Natural killer cell treated with Interleukin-12 subunit alpha and Interleukin-12 subunit beta and Interleukin-15 and Interleukin-18, amount 100 ng/mL, for 72 hours (primary cell): ENCODE data around the gene KIRREL2. TPM values are rescaled to one million over a fixed set of nuclear protein-coding genes. Genes with fewer than 3 reads are reported as not detected.
A peak's percentile ranks its signal among the peaks of the same experiment; 100 is the strongest.
"Not testable (repeated sequence)": the region's sequence is repeated elsewhere in the genome, so short reads cannot be mapped to it uniquely, and the experiment has no call there.

Experiments used
- ATAC-seq, 2 donors: fragments of 150-1000 bp; cut with Tn5 transposase in 1 of 2; sonication (Bioruptor Pico), chemical (Tn5 transposase) in 1 of 2; 2 replicates each; pipeline ENCODE4 v1.10.0; 2021
- DNase-seq: peaks from one replicate; pipeline ENCODE4 v3.0.0; 2022; ENCODE audit warnings: low spot score
- H3K27ac Mint-ChIP-seq, 2 donors: 1 replicate in 1 of 2; 2 replicates in 1 of 2; pipeline ENCODE4 v1.8.0; 2022; ENCODE audit warnings: mixed read lengths in 2 of 2, mild to moderate bottlenecking in 1 of 2, moderate library complexity in 1 of 2
- H3K27me3 Mint-ChIP-seq, 2 donors: 1 replicate in 1 of 2; 2 replicates in 1 of 2; pipeline ENCODE4 v1.8.0; 2022; ENCODE audit warnings: mixed read lengths in 2 of 2
- H3K36me3 Mint-ChIP-seq: one replicate; pipeline ENCODE4 v1.8.0; 2022; ENCODE audit warnings: mixed read lengths
- H3K4me1 Mint-ChIP-seq, 2 donors: 1 replicate in 1 of 2; 2 replicates in 1 of 2; pipeline ENCODE4 v1.8.0; 2022; ENCODE audit warnings: low read depth in 2 of 2, mixed read lengths in 2 of 2, mild to moderate bottlenecking in 1 of 2
- H3K4me3 Mint-ChIP-seq: one replicate; pipeline ENCODE4 v1.8.0; 2022; ENCODE audit warnings: mixed read lengths
- H3K9me3 Mint-ChIP-seq: 2 replicates; pipeline ENCODE4 v1.8.0; 2022; ENCODE audit warnings: mixed read lengths
- total RNA-seq, 2 donors: library from RNA; stranded (reverse); gene quantifications; one replicate each; pipeline ENCODE4 v1.2.3, GENCODE V29; 2022

The KIRREL2 gene
- total RNA-seq, 2 donors from 2014 or later, result 1.3 to 2.2 TPM

- Mint-ChIP-seq H3K27ac (peak overlapping the region in 1 of 2 donors; percentile 43), H3K9me3 (no peaks in the 10 kb centered on the region), H3K27me3 (no peaks in the 10 kb centered on the region), H3K4me1 (peaks cover 12 to 20% of the 10 kb centered on the region in 2 donors), H3K4me3 (no peak overlapping the region), H3K36me3 (peaks cover 26% of the 10 kb centered on the region)
- no peak for DNase-seq
- ATAC-seq, result no peak
These were observed 31.7 kb downstream of the KIRREL2 start for GRCh38 chr19:35888398-35888797.

- ATAC-seq (peak in 1 of 2 donors; percentile 52), DNase-seq (no peak)
- Mint-ChIP-seq H3K9me3 (no peaks in the 10 kb centered on the region), H3K27me3 (no peaks in the 10 kb centered on the region), H3K27ac (no peak overlapping the region), H3K4me1 (peaks cover 12 to 20% of the 10 kb centered on the region in 2 donors), H3K4me3 (no peak overlapping the region), H3K36me3 (peaks cover 26% of the 10 kb centered on the region)
These were observed 32.8 kb downstream of the KIRREL2 start for GRCh38 chr19:35889370-35890112.

- no peaks in the 10 kb centered on the region for H3K27me3 Mint-ChIP-seq
- no peak overlapping the region for H3K4me3 Mint-ChIP-seq
- ATAC-seq, result peak in 1 of 2 donors; percentile 15
- no peak for DNase-seq
- H3K9me3 Mint-ChIP-seq, result no peaks in the 10 kb centered on the region
- peaks cover 26% of the 10 kb centered on the region for H3K36me3 Mint-ChIP-seq
- no peak overlapping the region for H3K27ac Mint-ChIP-seq
- peaks cover 12 to 20% of the 10 kb centered on the region in 2 donors for H3K4me1 Mint-ChIP-seq
These were observed 33.5 kb downstream of the KIRREL2 start for GRCh38 chr19:35890113-35890650.

- ATAC-seq, DNase-seq, H3K9me3 Mint-ChIP-seq, H3K4me3 Mint-ChIP-seq, H3K27me3 Mint-ChIP-seq, H3K27ac Mint-ChIP-seq: not testable (repeated sequence)
- Mint-ChIP-seq H3K4me1 (peaks cover 12 to 20% of the 10 kb centered on the region in 2 donors), H3K36me3 (peaks cover 32% of the 10 kb centered on the region)
These were observed 35.1 kb downstream of the KIRREL2 start for GRCh38 chr19:35891819-35892218.

GRCh38 chr19:35894342-35894741, 37.6 kb downstream of the KIRREL2 start:
- no peak overlapping the region for H3K4me3 Mint-ChIP-seq
- peaks cover 13 to 20% of the 10 kb centered on the region in 2 donors for H3K4me1 Mint-ChIP-seq
- no peaks in the 10 kb centered on the region for H3K27me3 Mint-ChIP-seq
- no peak for ATAC-seq
- peak; percentile 6 for DNase-seq
- H3K27ac Mint-ChIP-seq, result no peak overlapping the region
- peaks cover 19% of the 10 kb centered on the region for H3K36me3 Mint-ChIP-seq
- H3K9me3 Mint-ChIP-seq, result no peaks in the 10 kb centered on the region

GRCh38 chr19:35895911-35896642, 39.4 kb downstream of the KIRREL2 start:
- peaks cover 13 to 19% of the 10 kb centered on the region in 2 donors for H3K4me1 Mint-ChIP-seq
- H3K27me3 Mint-ChIP-seq, result no peaks in the 10 kb centered on the region
- peaks cover 12% of the 10 kb centered on the region for H3K36me3 Mint-ChIP-seq
- DNase-seq, result peak; percentile 38
- peak overlapping the region in 1 of 2 donors; percentile 53 for H3K27ac Mint-ChIP-seq
- no peak for ATAC-seq
- no peak overlapping the region for H3K4me3 Mint-ChIP-seq
- H3K9me3 Mint-ChIP-seq, result no peaks in the 10 kb centered on the region

GRCh38 chr19:35896643-35897040, 39.9 kb downstream of the KIRREL2 start:
- no peak overlapping the region for H3K4me3 Mint-ChIP-seq
- H3K36me3 Mint-ChIP-seq, result peaks cover 12% of the 10 kb centered on the region
- H3K4me1 Mint-ChIP-seq, result peaks cover 15 to 20% of the 10 kb centered on the region in 2 donors
- H3K27ac Mint-ChIP-seq, result no peak overlapping the region
- no peaks in the 10 kb centered on the region for H3K9me3 Mint-ChIP-seq
- ATAC-seq (no peak), DNase-seq (peak; percentile 35)
- H3K27me3 Mint-ChIP-seq, result no peaks in the 10 kb centered on the region

- no peaks in the 10 kb centered on the region for H3K9me3 Mint-ChIP-seq
- H3K4me3 Mint-ChIP-seq, result peak overlapping the region; percentile 94
- peaks cover 6% of the 10 kb centered on the region for H3K36me3 Mint-ChIP-seq
- no peaks in the 10 kb centered on the region for H3K27me3 Mint-ChIP-seq
- DNase-seq (peak; percentile 56), ATAC-seq (no peak)
- peak overlapping the region; percentile 86 to 100 for H3K27ac Mint-ChIP-seq
- peaks cover 22 to 27% of the 10 kb centered on the region in 2 donors for H3K4me1 Mint-ChIP-seq
These were observed 41.2 kb downstream of the KIRREL2 start for GRCh38 chr19:35897706-35898451.

- DNase-seq, result peak; percentile 62
- no peak for ATAC-seq
- peak overlapping the region; percentile 94 for H3K4me3 Mint-ChIP-seq
- H3K36me3 Mint-ChIP-seq, result peaks cover 6% of the 10 kb centered on the region
- H3K4me1 Mint-ChIP-seq, result peaks cover 28 to 33% of the 10 kb centered on the region in 2 donors
- H3K9me3 Mint-ChIP-seq, result no peaks in the 10 kb centered on the region
- peak overlapping the region; percentile 86 to 100 for H3K27ac Mint-ChIP-seq
- no peaks in the 10 kb centered on the region for H3K27me3 Mint-ChIP-seq
These were observed 41.7 kb downstream of the KIRREL2 start for GRCh38 chr19:35898499-35898809.

GRCh38 chr19:35899547-35900214, 43.0 kb downstream of the KIRREL2 start:
- H3K36me3 Mint-ChIP-seq, result peaks cover 6% of the 10 kb centered on the region
- peak overlapping the region; percentile 94 for H3K4me3 Mint-ChIP-seq
- H3K9me3 Mint-ChIP-seq, result no peaks in the 10 kb centered on the region
- peak overlapping the region; percentile 86 to 100 for H3K27ac Mint-ChIP-seq
- peaks cover 40 to 44% of the 10 kb centered on the region in 2 donors for H3K4me1 Mint-ChIP-seq
- peak; percentile 70 to 77 for ATAC-seq
- peak; percentile 91 for DNase-seq
- H3K27me3 Mint-ChIP-seq, result no peaks in the 10 kb centered on the region

GRCh38 chr19:35901055-35901644, 44.4 kb downstream of the KIRREL2 start:
- H3K4me3 Mint-ChIP-seq, result peak overlapping the region; percentile 94
- H3K36me3 Mint-ChIP-seq, result no peaks in the 10 kb centered on the region
- H3K4me1 Mint-ChIP-seq, result peaks cover 45 to 47% of the 10 kb centered on the region in 2 donors
- no peak for ATAC-seq
- no peaks in the 10 kb centered on the region for H3K27me3 Mint-ChIP-seq
- no peak for DNase-seq
- no peaks in the 10 kb centered on the region for H3K9me3 Mint-ChIP-seq
- peak overlapping the region; percentile 86 to 100 for H3K27ac Mint-ChIP-seq

GRCh38 chr19:35901854-35902661, 45.3 kb downstream of the KIRREL2 start, which contains the start of gene HCST:
Gene HCST, plus strand, starts transcription at chr19:35902529. Its CDS starts 65 bp downstream, at chr19:35902594.
- ATAC-seq, result peak; percentile 33 to 39
- H3K27ac Mint-ChIP-seq, result peak within 1 kb of the TSS; percentile 86 to 100
- H3K36me3 Mint-ChIP-seq, result no peaks in the 10 kb centered on the region
- peaks cover 48 to 52% of the 10 kb centered on the region in 2 donors for H3K4me1 Mint-ChIP-seq
- peak within 1 kb of the TSS; percentile 94 for H3K4me3 Mint-ChIP-seq
- DNase-seq, result peak; percentile 77
- H3K27me3 Mint-ChIP-seq, result no peaks in the 10 kb centered on the region
- H3K9me3 Mint-ChIP-seq, result no peaks in the 10 kb centered on the region
